ENCODE results near the gene TMPRSS6. TPM values are rescaled to one million over a fixed set of nuclear protein-coding genes. Genes with fewer than 3 reads are reported as not detected.

Gene TMPRSS6
- total and polyA plus RNA-seq, 3 experiments from 2014 or later, result 0.16 to 0.68 (median 0.42) TPM

DNA sequence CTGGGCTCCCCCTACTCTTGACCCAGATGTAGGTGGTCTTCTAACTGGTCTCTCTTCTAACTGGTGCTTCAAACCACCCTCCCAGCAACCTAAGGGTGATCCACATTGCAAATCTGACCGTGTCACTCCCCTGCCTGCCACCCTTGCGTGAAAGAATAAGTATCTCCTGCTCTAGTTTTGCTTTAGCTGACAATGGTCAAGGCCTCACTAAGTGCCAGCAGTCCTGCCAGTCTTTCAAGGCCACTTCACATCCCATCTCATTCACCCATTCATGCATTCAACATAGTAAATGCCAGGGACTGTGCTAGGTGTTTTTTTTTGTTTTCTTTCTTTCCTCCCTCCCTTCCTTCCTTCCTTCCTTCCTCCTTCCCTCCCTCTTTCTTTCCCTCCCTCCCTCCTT lies 60.3 kb downstream of the TMPRSS6 start:
- Histone ChIP-seq H3K27me3 (ENCODE audit: insufficient read depth, low read length, poor library complexity, severe bottlenecking) (no peaks in the 10 kb centered on the region), H3K9me3 (ENCODE audit: low read length) (no peaks in the 10 kb centered on the region), H3K4me1 (ENCODE audit: insufficient read depth, low read length) (peaks cover 10% of the 10 kb centered on the region), H3K36me3 (ENCODE audit: insufficient read depth, low read length) (no peaks in the 10 kb centered on the region), H3K27ac (ENCODE audit: low read depth, low read length) (no peak overlapping the region), H3K4me3 (ENCODE audit: low read length) (no peak overlapping the region)
- Mint-ChIP-seq H3K4me3 (no peak overlapping the region), H3K27ac (no peak overlapping the region), H3K9me3 (no peaks in the 10 kb centered on the region), H3K36me3 (peaks cover 0 to 8% (median 0%) of the 10 kb centered on the region in 3 donors), H3K4me1 (peaks cover 11 to 20% (median 11%) of the 10 kb centered on the region in 3 donors), H3K27me3 (no peaks in the 10 kb centered on the region)
- DNase-seq, result no peak
- POLR2A ChIA-PET, result no interaction called here
- CTCF ChIA-PET, result no interaction called here

DNA sequence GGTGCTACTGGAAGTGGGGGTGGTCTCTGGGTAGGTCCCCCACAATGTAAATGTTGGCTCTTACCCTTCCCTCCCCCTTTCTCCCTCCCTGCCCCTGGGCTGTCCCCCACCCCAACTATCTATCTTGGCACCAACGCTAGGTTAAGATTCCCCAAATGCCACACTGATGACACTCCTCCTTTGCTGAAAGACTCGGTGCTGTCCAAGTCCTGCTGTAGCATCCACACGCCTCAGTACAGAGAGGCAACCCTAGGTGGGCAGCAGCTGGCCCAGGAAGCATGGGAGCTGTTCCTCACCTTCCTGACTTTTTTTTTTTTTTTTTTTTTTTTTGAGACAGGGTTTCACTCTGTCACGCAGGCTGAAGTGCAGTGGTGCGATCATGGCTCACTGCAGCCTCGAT lies 61.4 kb downstream of the TMPRSS6 start:
- H3K36me3 ChIP-seq (ENCODE audit: insufficient read depth, low read length), result no peaks in the 10 kb centered on the region
- H3K4me3 ChIP-seq (ENCODE audit: low read length), result no peak overlapping the region
- Mint-ChIP-seq H3K4me1 (peaks cover 11 to 15% (median 11%) of the 10 kb centered on the region in 3 donors), H3K36me3 (no peaks in the 10 kb centered on the region), H3K27ac (no peak overlapping the region), H3K9me3 (no peaks in the 10 kb centered on the region), H3K27me3 (no peaks in the 10 kb centered on the region), H3K4me3 (no peak overlapping the region)
- no peak for DNase-seq
- H3K27ac ChIP-seq (ENCODE audit: low read depth, low read length), result no peak overlapping the region
- no peaks in the 10 kb centered on the region for H3K9me3 ChIP-seq (ENCODE audit: low read length)
- CTCF ChIA-PET, result no interaction called here
- H3K27me3 ChIP-seq (ENCODE audit: insufficient read depth, low read length, poor library complexity, severe bottlenecking), result no peaks in the 10 kb centered on the region
- H3K4me1 ChIP-seq (ENCODE audit: insufficient read depth, low read length), result peaks cover 10% of the 10 kb centered on the region
- POLR2A ChIA-PET, result interaction anchor here (0.6 kb wide), 1 partner anchor 88 kb away, joined by 3 read pairs; no protein-coding TSS in a partner anchor

DNA sequence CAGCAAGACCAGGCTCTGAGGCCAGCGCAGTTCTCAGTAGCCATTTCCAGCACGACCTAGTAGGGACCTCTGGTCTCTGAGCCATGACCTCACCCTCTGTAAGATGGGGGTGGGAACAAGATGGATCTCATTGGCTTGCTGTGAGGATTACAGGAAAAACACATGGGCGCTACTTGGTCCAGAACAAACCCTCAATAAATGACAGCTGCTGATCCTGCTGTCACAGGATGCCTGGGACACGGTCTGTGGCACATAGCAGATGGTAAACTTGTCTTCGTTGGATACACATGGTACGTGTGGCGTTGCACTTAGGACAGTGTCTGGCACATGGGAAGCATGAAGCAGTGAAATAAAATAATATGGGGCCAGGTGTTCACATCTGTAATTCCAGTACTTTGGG lies 62.5 kb downstream of the TMPRSS6 start:
- DNase-seq, result no peak
- CTCF ChIA-PET, result interaction anchor here (2.5 kb wide), 1 partner anchor 153 kb away, joined by 7 read pairs; no protein-coding TSS in a partner anchor
- Mint-ChIP-seq H3K27me3 (no peaks in the 10 kb centered on the region), H3K36me3 (no peaks in the 10 kb centered on the region), H3K4me3 (no peak overlapping the region), H3K9me3 (no peaks in the 10 kb centered on the region), H3K27ac (no peak overlapping the region), H3K4me1 (peaks cover 0 to 5% (median 4%) of the 10 kb centered on the region in 3 donors)
- peaks cover 1% of the 10 kb centered on the region for H3K4me1 ChIP-seq (ENCODE audit: insufficient read depth, low read length)
- no peaks in the 10 kb centered on the region for H3K9me3 ChIP-seq (ENCODE audit: low read length)
- H3K4me3 ChIP-seq (ENCODE audit: low read length), result no peak overlapping the region
- POLR2A ChIA-PET, result no interaction called here
- H3K27me3 ChIP-seq (ENCODE audit: insufficient read depth, low read length, poor library complexity, severe bottlenecking), result peaks cover 2% of the 10 kb centered on the region
- H3K27ac ChIP-seq (ENCODE audit: low read depth, low read length), result no peak overlapping the region
- no peaks in the 10 kb centered on the region for H3K36me3 ChIP-seq (ENCODE audit: insufficient read depth, low read length)

DNA sequence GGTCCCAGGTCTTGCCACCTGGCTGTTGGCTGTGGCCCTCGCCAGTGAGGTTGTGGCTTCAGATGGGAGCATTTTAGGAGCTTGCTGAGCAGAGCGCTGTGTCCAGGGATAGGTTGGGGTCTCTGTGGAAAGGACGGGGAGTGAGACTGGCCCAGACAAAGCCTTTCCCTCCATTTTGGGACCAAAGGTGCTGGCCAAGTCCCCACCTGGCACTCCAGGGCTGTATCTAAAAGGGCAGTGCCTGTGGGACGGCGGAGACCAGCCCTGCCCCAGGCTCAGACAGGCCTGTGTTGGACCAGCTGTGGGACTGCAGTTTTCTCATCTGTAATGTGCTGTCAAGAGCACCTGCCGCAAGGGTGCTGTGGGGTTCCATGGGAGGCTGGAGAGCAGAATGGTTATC lies 62.9 kb downstream of the TMPRSS6 start:
- no peak for DNase-seq
- no peaks in the 10 kb centered on the region for H3K9me3 Mint-ChIP-seq
- Histone ChIP-seq H3K27ac (ENCODE audit: low read depth, low read length) (no peak overlapping the region), H3K9me3 (ENCODE audit: low read length) (no peaks in the 10 kb centered on the region), H3K36me3 (ENCODE audit: insufficient read depth, low read length) (no peaks in the 10 kb centered on the region), H3K4me3 (ENCODE audit: low read length) (no peak overlapping the region), H3K4me1 (ENCODE audit: insufficient read depth, low read length) (no peaks in the 10 kb centered on the region), H3K27me3 (ENCODE audit: insufficient read depth, low read length, poor library complexity, severe bottlenecking) (peaks cover 2% of the 10 kb centered on the region)
- peaks cover 0 to 2% of the 10 kb centered on the region in 2 donors for H3K27me3 Mint-ChIP-seq
- H3K4me1 Mint-ChIP-seq, result peaks cover 0 to 5% (median 4%) of the 10 kb centered on the region in 3 donors
- no peak overlapping the region for H3K27ac Mint-ChIP-seq
- ChIA-PET CTCF (interaction anchor here (2.5 kb wide), 1 partner anchor 153 kb away, joined by 7 read pairs; no protein-coding TSS in a partner anchor), POLR2A (no interaction called here)
- H3K36me3 Mint-ChIP-seq, result no peaks in the 10 kb centered on the region
- no peak overlapping the region for H3K4me3 Mint-ChIP-seq

DNA sequence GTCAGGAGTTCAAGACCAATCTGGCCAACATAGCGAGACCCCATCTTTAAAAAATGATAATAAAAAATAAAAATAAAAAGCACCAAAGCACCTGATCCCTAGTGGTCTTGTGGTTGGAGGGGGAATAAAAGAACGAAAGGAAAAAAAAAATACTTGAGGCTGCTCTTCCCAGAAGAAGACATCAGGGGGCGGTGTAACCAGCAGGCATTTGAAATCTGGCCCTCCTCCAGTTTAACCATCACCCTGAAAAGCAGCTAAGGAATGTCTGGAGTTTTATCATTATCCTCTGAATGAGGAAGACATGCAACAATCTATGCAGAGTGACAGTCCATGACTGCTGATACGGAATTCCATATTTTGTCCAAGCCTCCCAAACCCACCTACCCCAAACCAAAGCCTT lies 63.6 kb downstream of the TMPRSS6 start:
- no peak for DNase-seq
- CTCF ChIA-PET, result interaction anchor here (2.5 kb wide), 1 partner anchor 154 kb away, joined by 7 read pairs; no protein-coding TSS in a partner anchor
- no peaks in the 10 kb centered on the region for H3K4me1 ChIP-seq (ENCODE audit: insufficient read depth, low read length)

DNA sequence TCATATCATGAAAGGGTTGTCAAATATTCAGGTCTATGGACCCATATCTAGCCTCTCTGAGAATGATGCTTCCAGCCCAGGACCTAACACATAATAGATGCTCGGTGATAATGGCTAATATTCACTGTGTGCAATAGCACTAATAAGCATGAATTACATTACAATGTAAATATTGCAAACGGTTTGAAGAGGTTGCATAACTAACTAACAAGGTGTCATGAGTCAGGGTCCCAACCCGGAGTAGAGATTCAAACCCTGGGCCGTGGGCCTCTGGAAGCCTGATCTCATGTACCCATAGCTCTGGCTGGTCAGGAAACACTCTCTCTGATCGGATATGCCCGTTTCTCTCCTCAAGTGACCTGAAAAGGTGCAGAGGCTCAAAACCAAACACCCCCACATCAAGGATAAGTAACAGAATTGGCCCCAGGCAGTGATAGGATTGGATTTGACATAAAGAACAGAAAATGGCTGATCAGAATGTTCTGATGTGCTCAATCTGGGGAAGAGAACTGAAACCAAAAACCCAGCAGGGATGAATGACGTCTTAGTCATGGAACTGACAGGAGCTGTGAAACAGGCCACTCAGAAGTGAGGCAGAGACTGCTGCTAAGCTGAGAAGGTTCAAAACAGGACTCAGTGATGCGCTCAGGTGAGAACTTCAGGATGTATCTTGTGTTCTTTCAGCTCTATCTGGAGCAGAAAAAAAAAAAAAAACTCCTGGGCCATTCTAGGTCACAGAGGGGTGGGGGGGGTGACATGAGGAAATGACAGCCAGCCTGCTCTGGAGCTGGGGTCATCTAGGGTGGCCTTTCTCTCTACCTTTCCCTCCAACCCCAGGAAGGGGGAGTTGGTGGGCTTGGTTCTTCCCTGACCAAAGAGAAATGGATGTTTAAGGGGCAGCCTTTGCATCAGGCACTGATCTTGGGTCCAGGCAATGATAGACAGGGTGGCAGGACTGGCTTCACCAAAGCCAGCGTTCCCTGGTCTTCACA lies 64.6 kb downstream of the TMPRSS6 start:
- H3K4me1 Mint-ChIP-seq, result peaks cover 0 to 4% (median 0%) of the 10 kb centered on the region in 3 donors
- peaks cover 0 to 14% of the 10 kb centered on the region in 2 donors for H3K27me3 Mint-ChIP-seq
- H3K36me3 ChIP-seq (ENCODE audit: insufficient read depth, low read length), result no peaks in the 10 kb centered on the region

More for the DNA sequence above, 63.6 kb downstream of the TMPRSS6 start:
- H3K36me3 ChIP-seq (ENCODE audit: insufficient read depth, low read length), result no peaks in the 10 kb centered on the region
- H3K27ac ChIP-seq (ENCODE audit: low read depth, low read length), result no peak overlapping the region
- H3K27me3 ChIP-seq (ENCODE audit: insufficient read depth, low read length, poor library complexity, severe bottlenecking), result peaks cover 2% of the 10 kb centered on the region
- H3K4me3 ChIP-seq (ENCODE audit: low read length), result no peak overlapping the region
- no peaks in the 10 kb centered on the region for H3K36me3 Mint-ChIP-seq
- no peaks in the 10 kb centered on the region for H3K9me3 ChIP-seq (ENCODE audit: low read length)
- H3K27me3 Mint-ChIP-seq, result peaks cover 0 to 6% of the 10 kb centered on the region in 2 donors
- H3K4me3 Mint-ChIP-seq, result no peak overlapping the region
- POLR2A ChIA-PET, result no interaction called here
- H3K27ac Mint-ChIP-seq, result no peak overlapping the region
- peaks cover 0 to 4% (median under 1%) of the 10 kb centered on the region in 3 donors for H3K4me1 Mint-ChIP-seq
- no peaks in the 10 kb centered on the region for H3K9me3 Mint-ChIP-seq

DNA sequence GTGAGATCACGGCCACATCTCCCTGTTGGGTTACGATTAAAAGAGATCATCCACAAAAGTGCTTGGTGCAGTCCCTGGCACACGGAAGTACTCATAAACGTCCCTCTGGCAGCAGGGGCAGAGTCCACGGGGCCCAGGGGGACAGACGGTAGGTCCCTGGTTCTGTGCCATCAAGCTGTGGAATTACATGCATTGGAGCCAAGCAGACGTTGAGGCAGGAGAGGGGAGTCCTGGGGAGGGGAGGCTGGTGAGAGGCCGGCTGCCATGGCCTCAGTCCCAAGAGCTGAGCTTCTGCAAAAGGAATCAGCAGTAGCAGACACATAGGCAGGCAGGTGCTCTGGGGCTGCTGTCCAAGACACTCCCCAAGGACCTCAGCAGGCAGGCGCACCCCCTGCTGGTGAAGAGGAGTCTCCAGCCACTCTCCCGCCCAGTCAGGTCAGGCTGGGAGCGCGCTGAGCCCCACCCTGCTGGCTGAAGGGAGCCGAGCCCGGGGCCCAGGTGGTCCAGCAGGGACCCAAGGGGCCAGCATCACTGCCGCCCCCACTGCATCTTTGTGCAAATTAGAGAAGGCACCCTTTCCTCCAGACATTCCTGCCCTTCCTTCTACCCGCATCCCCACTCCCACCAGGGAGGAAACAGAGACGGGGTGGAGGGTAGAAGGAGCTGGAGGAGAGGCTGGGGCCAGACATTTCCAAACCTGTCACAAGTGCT lies 65.5 kb downstream of the TMPRSS6 start:
- H3K9me3 ChIP-seq (ENCODE audit: low read length), result no peaks in the 10 kb centered on the region
- Mint-ChIP-seq H3K36me3 (no peaks in the 10 kb centered on the region), H3K27ac (peak overlapping the region in 2 of 8 donors; percentile 38 to 89), H3K9me3 (no peaks in the 10 kb centered on the region), H3K27me3 (peaks cover 0 to 18% of the 10 kb centered on the region in 2 donors), H3K4me3 (no peak overlapping the region), H3K4me1 (peaks cover 0 to 4% (median 0%) of the 10 kb centered on the region in 3 donors)
- no peak overlapping the region for H3K4me3 ChIP-seq (ENCODE audit: low read length)
- no peaks in the 10 kb centered on the region for H3K4me1 ChIP-seq (ENCODE audit: insufficient read depth, low read length)
- no peak overlapping the region for H3K27ac ChIP-seq (ENCODE audit: low read depth, low read length)
- ChIA-PET CTCF (interaction anchor here (1.2 to 1.7 kb wide), 3 partner anchors 25 to 102 kb away, joined by 3 to 4 read pairs (median 3); partner anchors contain the start of genes MPST and TST), POLR2A (no interaction called here)
- no peaks in the 10 kb centered on the region for H3K36me3 ChIP-seq (ENCODE audit: insufficient read depth, low read length)
- peaks cover 2% of the 10 kb centered on the region for H3K27me3 ChIP-seq (ENCODE audit: insufficient read depth, low read length, poor library complexity, severe bottlenecking)
- no peak for DNase-seq

More for the DNA sequence above, 64.6 kb downstream of the TMPRSS6 start:
- no peak overlapping the region for H3K27ac ChIP-seq (ENCODE audit: low read depth, low read length)
- no peaks in the 10 kb centered on the region for H3K9me3 Mint-ChIP-seq
- POLR2A ChIA-PET, result no interaction called here
- H3K27ac Mint-ChIP-seq, result peak overlapping the region in 2 of 8 donors; percentile 55 to 72
- CTCF ChIA-PET, result interaction anchor here (1.2 to 2.5 kb wide), 3 partner anchors 25 to 155 kb away, joined by 3 to 7 read pairs (median 4); partner anchors contain the start of genes MPST and TST
- H3K36me3 Mint-ChIP-seq, result no peaks in the 10 kb centered on the region
- peaks cover 2% of the 10 kb centered on the region for H3K27me3 ChIP-seq (ENCODE audit: insufficient read depth, low read length, poor library complexity, severe bottlenecking)
- peak overlapping the region in 1 of 7 donors; percentile 48 for H3K4me3 Mint-ChIP-seq
- H3K4me3 ChIP-seq (ENCODE audit: low read length), result no peak overlapping the region
- H3K4me1 ChIP-seq (ENCODE audit: insufficient read depth, low read length), result no peaks in the 10 kb centered on the region
- H3K9me3 ChIP-seq (ENCODE audit: low read length), result no peaks in the 10 kb centered on the region
- DNase-seq, result no peak

All from CD8-positive, alpha-beta memory T cell (primary cell).